Esophagus squamous epithelium (tissue), 5 donors: ENCODE measurements around the gene FLT1. TPM values are rescaled to one million over a fixed set of nuclear protein-coding genes. Genes with fewer than 3 reads are reported as not detected.

ENCODE experiments used
- DNase-seq: peaks from one replicate; lab custom pipeline; 2025; lab: John Stamatoyannopoulos, UW
- H3K27ac ChIP-seq, 4 donors: fragments of 200-600 bp; sonication (generic); one replicate each; pipeline ENCODE4 v1.5.1; 2016 to 2019; ENCODE audit warnings: mild to moderate bottlenecking in 1 of 4
- H3K27me3 ChIP-seq, 4 donors: fragments of 200-600 bp; sonication (generic); 1 replicate in 3 of 4; 2 replicates in 1 of 4; pipeline versions ENCODE4 v1.5.1 to v1.6.0; 2017 to 2021; ENCODE audit warnings: antibody characterized with exemption in 1 of 4
- H3K36me3 ChIP-seq, 3 donors: fragments of 200-600 bp; sonication (generic); one replicate each; pipeline ENCODE4 v1.5.1; 2016 to 2019
- H3K4me1 ChIP-seq, 3 donors: fragments of 200-600 bp; sonication (generic); one replicate each; pipeline ENCODE4 v1.5.1; 2017 to 2019
- H3K4me3 ChIP-seq, 4 donors: fragments of 200-600 bp; sonication (generic); 1 replicate in 3 of 4; 2 replicates in 1 of 4; pipeline ENCODE4 v1.5.1; 2016 to 2019; ENCODE audit warnings: mild to moderate bottlenecking in 2 of 4, moderate library complexity in 1 of 4
- H3K9me3 ChIP-seq, 3 donors: fragments of 200-600 bp; sonication (generic); one replicate each; pipeline ENCODE4 v1.5.1; 2016 to 2019
- CTCF ChIP-seq, 6 experiments: fragments of 450-650 bp in 4 of 6; fragments of 200-600 bp in 2 of 6; sonication (generic) in 2 of 6; IDR thresholded peaks; one replicate each; pipeline ENCODE4 v1.5.1; 2016 to 2019; ENCODE audit warnings: antibody characterized with exemption in 6 of 6, mild to moderate bottlenecking in 4 of 6, moderate library complexity in 4 of 6
- POLR2A ChIP-seq, 4 donors: fragments of 450-650 bp; IDR thresholded peaks; one replicate each; pipeline ENCODE4 v1.6.1; 2017; ENCODE audit warnings: antibody characterized with exemption in 4 of 4, mild to moderate bottlenecking in 4 of 4, moderate library complexity in 3 of 4
- WGBS, 2 donors: methylation state at CpG; one replicate each; pipeline ENCODE4 v1.1.5; 2018; 5-methylcytosine and 5-hydroxymethylcytosine counted together
- intact Hi-C: fragments of 100-400 bp; cut with DNase I; formaldehyde crosslinking; loops from one replicate; pipeline ENCODE4 v1.15.0; 2022
- total RNA-seq, 4 donors: library from RNA; depleted of rRNA; stranded (reverse); fragments of >200 nt; gene quantifications; one replicate each; pipeline ENCODE4 v1.1.0, GENCODE V29; 2016
- donor health status: DM: yes; HTN: yes; CAD: no.

The FLT1 gene
- total RNA-seq, 4 donors from 2014 or later: 2.1 to 16.4 (median 8.9) TPM

GRCh38 chr13:28340272-28340793 lies 154.6 kb downstream of the FLT1 start:
- peaks cover 0 to 20% (median 9%) of the 10 kb centered on the region in 3 donors for H3K4me1 ChIP-seq
- WGBS, 2 donors: 39 to 44% methylated on average over 2 of the region's 2 CpGs
- intact Hi-C loops: no loop called here
- H3K27me3 ChIP-seq: peaks cover 0 to 17% (median 0%) of the 10 kb centered on the region in 4 donors
- TF ChIP-seq POLR2A (IDR thresholded peaks at IDR 0.05) (no peak), CTCF (IDR thresholded peaks at IDR 0.05) (no peak)
- H3K9me3 ChIP-seq: no peaks in the 10 kb centered on the region
- no peak overlapping the region for H3K27ac ChIP-seq
- no peak overlapping the region for H3K4me3 ChIP-seq
- DNase-seq: no peak
- H3K36me3 ChIP-seq: no peaks in the 10 kb centered on the region

DNA sequence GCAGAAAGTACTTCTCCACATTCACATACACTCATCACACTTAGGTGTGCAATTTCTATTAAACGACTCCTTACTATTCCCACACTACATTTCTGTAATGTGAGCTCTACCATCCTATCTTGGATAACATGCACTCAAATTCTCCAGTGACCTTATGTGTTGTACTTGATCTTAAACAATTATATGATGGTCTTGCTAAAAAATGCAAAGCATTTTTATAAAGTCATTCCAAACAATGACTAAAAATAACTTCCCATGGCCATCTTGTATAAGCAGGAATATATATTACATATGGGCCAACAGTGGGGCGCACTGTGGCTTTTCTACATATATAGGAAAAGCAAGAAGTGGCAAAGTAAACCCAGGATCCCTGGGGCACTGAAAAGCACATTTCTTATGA lies 155.5 kb downstream of the FLT1 start:
- H3K9me3 ChIP-seq: no peaks in the 10 kb centered on the region
- no peak overlapping the region for H3K4me3 ChIP-seq
- H3K36me3 ChIP-seq: no peaks in the 10 kb centered on the region
- no peak for TF ChIP-seq POLR2A (IDR thresholded peaks at IDR 0.05)
- no peak for TF ChIP-seq CTCF (IDR thresholded peaks at IDR 0.05)
- no peak for DNase-seq
- no peak overlapping the region for H3K27ac ChIP-seq
- peaks cover 0 to 20% (median 9%) of the 10 kb centered on the region in 3 donors for H3K4me1 ChIP-seq
- H3K27me3 ChIP-seq: peaks cover 0 to 19% (median 0%) of the 10 kb centered on the region in 4 donors
- intact Hi-C loops: no loop called here
- WGBS, 2 donors: 85 to 93% methylated on average over 2 of the region's 2 CpGs

DNA sequence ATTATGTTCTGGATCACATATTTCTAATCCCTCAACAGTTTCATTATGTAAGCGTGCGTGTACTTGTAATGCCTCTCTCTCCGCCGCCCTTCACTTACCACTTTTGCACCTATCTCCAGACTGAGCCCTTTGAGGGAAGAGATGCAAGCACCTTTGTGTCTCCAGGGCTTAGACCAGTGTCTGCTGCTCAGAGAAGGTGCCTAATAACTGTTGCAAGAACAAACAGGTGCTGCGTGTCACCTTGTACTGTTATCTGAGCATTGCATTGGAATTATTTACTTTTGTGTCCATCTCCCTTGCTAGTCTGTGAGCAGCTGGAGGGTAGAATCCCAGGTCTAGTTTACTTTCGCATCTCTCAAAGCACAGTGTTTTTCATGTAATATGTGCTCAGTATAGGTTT lies 156.2 kb downstream of the FLT1 start:
- intact Hi-C loops: no loop called here
- Histone ChIP-seq H3K4me3 (peak overlapping the region in 1 of 4 donors; percentile 8), H3K36me3 (no peaks in the 10 kb centered on the region), H3K27me3 (peaks cover 0 to 21% (median 0%) of the 10 kb centered on the region in 4 donors), H3K27ac (no peak overlapping the region), H3K9me3 (no peaks in the 10 kb centered on the region), H3K4me1 (peaks cover 0 to 20% (median 9%) of the 10 kb centered on the region in 3 donors)
- no peak for DNase-seq
- WGBS, 2 donors: 61 to 69% methylated on average over 5 of the region's 6 CpGs
- TF ChIP-seq POLR2A (IDR thresholded peaks at IDR 0.05): no peak
- no peak for TF ChIP-seq CTCF (IDR thresholded peaks at IDR 0.05)

GRCh38 chr13:28338006-28338574 lies 156.8 kb downstream of the FLT1 start:
- Histone ChIP-seq H3K27ac (no peak overlapping the region), H3K9me3 (no peaks in the 10 kb centered on the region), H3K36me3 (no peaks in the 10 kb centered on the region), H3K4me3 (peak overlapping the region in 1 of 4 donors; percentile 8), H3K4me1 (peaks cover 0 to 20% (median 9%) of the 10 kb centered on the region in 3 donors), H3K27me3 (peaks cover 0 to 18% (median 0%) of the 10 kb centered on the region in 4 donors)
- WGBS, 2 donors: 25 to 34% methylated on average over 4 of the region's 4 CpGs
- no peak for TF ChIP-seq POLR2A (IDR thresholded peaks at IDR 0.05)
- no peak for TF ChIP-seq CTCF (IDR thresholded peaks at IDR 0.05)
- intact Hi-C loops: no loop called here
- no peak for DNase-seq

DNA sequence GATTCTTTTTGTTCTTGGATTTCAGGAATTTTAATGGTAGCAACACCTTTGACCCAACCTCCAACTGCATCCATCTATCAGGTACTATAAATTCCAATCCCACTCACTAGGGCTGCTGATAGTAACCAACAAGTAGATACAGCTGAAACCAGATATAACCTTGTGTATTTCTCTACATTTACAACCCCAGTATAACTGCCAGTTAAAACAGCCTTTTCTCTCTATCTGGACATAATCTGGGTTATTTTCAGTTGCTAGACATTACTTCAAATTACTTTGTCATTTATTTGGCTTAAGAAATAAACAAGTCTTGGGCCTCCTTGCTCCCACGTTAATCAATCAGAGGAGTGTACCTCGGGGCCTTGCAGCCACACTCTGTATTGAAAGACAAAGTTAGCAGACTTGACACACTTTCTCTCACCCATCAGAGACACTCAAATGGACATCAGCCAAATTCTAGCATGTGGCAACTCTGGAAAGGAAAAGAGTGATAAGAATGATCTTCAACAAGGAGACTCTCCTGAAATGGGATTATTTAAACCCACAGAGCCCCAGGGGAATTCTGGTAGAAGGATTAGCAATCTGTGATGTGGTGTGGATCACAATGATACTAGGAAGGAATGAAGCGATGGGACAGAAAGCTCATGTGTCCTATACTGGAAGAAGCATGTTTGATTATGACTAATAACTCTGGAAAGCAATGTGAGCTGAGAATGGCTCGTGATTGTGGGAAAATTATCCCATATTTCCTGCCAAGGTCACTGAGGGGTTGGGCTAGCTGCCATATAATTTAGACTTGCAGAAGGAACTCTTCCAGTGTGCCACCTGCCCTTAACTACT lies 157.5 kb downstream of the FLT1 start:
- no peak for TF ChIP-seq CTCF (IDR thresholded peaks at IDR 0.05)
- TF ChIP-seq POLR2A (IDR thresholded peaks at IDR 0.05): no peak
- WGBS, 2 donors: 24 to 31% methylated on average over 4 of the region's 4 CpGs
- Histone ChIP-seq H3K9me3 (no peaks in the 10 kb centered on the region), H3K4me3 (no peak overlapping the region), H3K27ac (no peak overlapping the region), H3K36me3 (no peaks in the 10 kb centered on the region), H3K27me3 (peaks cover 0 to 18% (median 0%) of the 10 kb centered on the region in 4 donors), H3K4me1 (peaks cover 0 to 20% (median 9%) of the 10 kb centered on the region in 3 donors)
- DNase-seq: no peak
- intact Hi-C loops: no loop called here
